Caco-2 (cell line): ENCODE data around the gene ADNP. TPM values are rescaled to one million over a fixed set of nuclear protein-coding genes. Genes with fewer than 3 reads are reported as not detected.

ENCODE experiments used
- BruUV-seq: library from RNA; stranded (reverse); fragments of 400-500 nt; replicated peaks from 2 replicates; lab custom pipeline; 2021; lab: Mats Ljungman, UMichigan
- CTCF ChIA-PET: fragments of 300-600 bp; sonication (Branson Sonifier 250); formaldehyde crosslinking; loops from one replicate; lab custom pipeline; 2022; ENCODE audit warnings: antibody characterized with exemption; lab: Charles Lee
- POLR2A ChIA-PET: fragments of 300-600 bp; sonication (Branson Sonifier 250); formaldehyde crosslinking; loops from one replicate; lab custom pipeline; 2022; ENCODE audit warnings: antibody characterized with exemption; lab: Charles Lee
- DNase-seq, 2 experiments: peaks; one replicate each; pipeline versions ENCODE4 v3.0.0 to v3.0.0-alpha.2; 2020 to 2022
- H3K27me3 ChIP-seq: replicated peaks from 2 replicates; pipeline ENCODE4 v1.6.0; 2011; ENCODE audit warnings: low read length; ENCODE audit not compliant: control insufficient read depth, insufficient read depth
- H3K36me3 ChIP-seq: 2 replicates; pipeline ENCODE4 v1.5.1; 2011; ENCODE audit warnings: low read length; ENCODE audit not compliant: control insufficient read depth, insufficient read depth
- H3K4me1 ChIP-seq: fragments of 250-450 bp; sonication (Bioruptor Pico); 2 replicates; pipeline ENCODE4 v1.5.1; 2020; ENCODE audit warnings: mild to moderate bottlenecking
- H3K4me3 ChIP-seq: 2 replicates; pipeline ENCODE4 v1.5.1; 2011; ENCODE audit warnings: low read depth, mild to moderate bottlenecking, control low read depth, low read length
- H3K9me3 ChIP-seq: fragments of 250-450 bp; sonication (Bioruptor Pico); 2 replicates; pipeline ENCODE4 v1.5.1; 2020; ENCODE audit warnings: mild to moderate bottlenecking, moderate library complexity
- H3K27ac Mint-ChIP-seq: one replicate; pipeline ENCODE4 v1.8.0; 2022; ENCODE audit warnings: mixed read lengths; ENCODE audit not compliant: unreplicated experiment
- H3K27me3 Mint-ChIP-seq: one replicate; pipeline ENCODE4 v1.8.0; 2022; ENCODE audit warnings: mixed read lengths; ENCODE audit not compliant: insufficient read depth, unreplicated experiment
- H3K36me3 Mint-ChIP-seq: one replicate; pipeline ENCODE4 v1.8.0; 2022; ENCODE audit warnings: mild to moderate bottlenecking, mixed read lengths; ENCODE audit not compliant: insufficient read depth, unreplicated experiment
- H3K4me1 Mint-ChIP-seq: one replicate; pipeline ENCODE4 v1.8.0; 2022; ENCODE audit warnings: low read depth, mixed read lengths; ENCODE audit not compliant: unreplicated experiment
- H3K4me3 Mint-ChIP-seq: one replicate; pipeline ENCODE4 v1.8.0; 2022; ENCODE audit warnings: mild to moderate bottlenecking, moderate library complexity, mixed read lengths; ENCODE audit not compliant: unreplicated experiment
- H3K9me3 Mint-ChIP-seq: one replicate; pipeline ENCODE4 v1.8.0; 2022; ENCODE audit warnings: mixed read lengths; ENCODE audit not compliant: unreplicated experiment
- CTCF ChIP-seq, 2 experiments: fragments of 200-600 bp in 1 of 2; IDR thresholded peaks; 1 replicate in 1 of 2; 2 replicates in 1 of 2; pipeline versions ENCODE4 v1.5.1 to v1.8.0; 2011 to 2022; ENCODE audit warnings: antibody characterized with exemption in 1 of 2, control low read depth in 1 of 2, inconsistent platforms in 1 of 2, low read depth in 1 of 2, low read length in 1 of 2, mild to moderate bottlenecking in 1 of 2, moderate library complexity in 1 of 2; ENCODE audit not compliant: insufficient read depth in 1 of 2, severe bottlenecking in 1 of 2, unreplicated experiment in 1 of 2
- intact Hi-C: fragments of 100-400 bp; cut with micrococcal nuclease; formaldehyde crosslinking; loops from one replicate; pipeline ENCODE4 v1.10.0; 2022; ENCODE audit not compliant: unreplicated experiment
- total RNA-seq: library from RNA; stranded (reverse); gene quantifications from 2 replicates; pipeline ENCODE4 v1.2.3, GENCODE V29; 2022

The ADNP gene
- total RNA-seq, 1 experiment from 2014 or later: 154 TPM

GRCh38 chr20:50874758-50875665, 56.2 kb downstream of the ADNP start:
- no peak for TF ChIP-seq CTCF (IDR thresholded peaks at IDR 0.05; ENCODE audit: insufficient read depth in 1 of 2, low read depth in 1 of 2, low read length in 1 of 2, severe bottlenecking in 1 of 2, unreplicated experiment in 1 of 2)
- no peaks in the 10 kb centered on the region for H3K4me1 Mint-ChIP-seq
- Histone ChIP-seq H3K9me3 (no peaks in the 10 kb centered on the region), H3K36me3 (no peaks in the 10 kb centered on the region; the same call in 1 of the 2 replicates), H3K4me3 (no peak overlapping the region), H3K4me1 (no peaks in the 10 kb centered on the region), H3K27me3 (no peaks in the 10 kb centered on the region)
- H3K36me3 Mint-ChIP-seq: peaks cover 17% of the 10 kb centered on the region
- CTCF ChIA-PET: no interaction called here
- no peak for DNase-seq
- H3K27ac Mint-ChIP-seq: no peak overlapping the region
- H3K27me3 Mint-ChIP-seq: no peaks in the 10 kb centered on the region
- BruUV-seq: no TSS peak
- intact Hi-C loops: no loop called here
- POLR2A ChIA-PET: no interaction called here
- no peaks in the 10 kb centered on the region for H3K9me3 Mint-ChIP-seq
- no peak overlapping the region for H3K4me3 Mint-ChIP-seq

- no peaks in the 10 kb centered on the region for H3K36me3 ChIP-seq
- Mint-ChIP-seq H3K4me1 (peaks cover under 1% of the 10 kb centered on the region), H3K27me3 (no peaks in the 10 kb centered on the region), H3K9me3 (no peaks in the 10 kb centered on the region), H3K4me3 (no peak overlapping the region), H3K27ac (no peak overlapping the region), H3K36me3 (peaks cover 11% of the 10 kb centered on the region)
- no peak for DNase-seq
- H3K27me3 ChIP-seq: no peaks in the 10 kb centered on the region
- TF ChIP-seq CTCF (IDR thresholded peaks at IDR 0.05; ENCODE audit: insufficient read depth in 1 of 2, low read depth in 1 of 2, low read length in 1 of 2, severe bottlenecking in 1 of 2, unreplicated experiment in 1 of 2): no peak
- CTCF ChIA-PET: no interaction called here
- H3K4me3 ChIP-seq: no peak overlapping the region
- H3K4me1 ChIP-seq: no peaks in the 10 kb centered on the region
- BruUV-seq: no TSS peak
- intact Hi-C loops: no loop called here
- H3K9me3 ChIP-seq: no peaks in the 10 kb centered on the region
- POLR2A ChIA-PET: no interaction called here
These were observed 57.0 kb downstream of the ADNP start for GRCh38 chr20:50874111-50874757.

- H3K4me3 ChIP-seq: no peak overlapping the region
- TF ChIP-seq CTCF (IDR thresholded peaks at IDR 0.05; ENCODE audit: insufficient read depth in 1 of 2, low read depth in 1 of 2, low read length in 1 of 2, severe bottlenecking in 1 of 2, unreplicated experiment in 1 of 2): no peak
- H3K4me1 ChIP-seq: peaks cover 5% of the 10 kb centered on the region
- Mint-ChIP-seq H3K36me3 (peaks cover 10% of the 10 kb centered on the region), H3K9me3 (no peaks in the 10 kb centered on the region), H3K4me3 (no peak overlapping the region), H3K4me1 (peaks cover 7% of the 10 kb centered on the region), H3K27ac (no peak overlapping the region), H3K27me3 (no peaks in the 10 kb centered on the region)
- no peaks in the 10 kb centered on the region for H3K27me3 ChIP-seq
- CTCF ChIA-PET: no interaction called here
- BruUV-seq: no TSS peak
- H3K36me3 ChIP-seq: no peaks in the 10 kb centered on the region
- H3K9me3 ChIP-seq: no peaks in the 10 kb centered on the region
- POLR2A ChIA-PET: no interaction called here
- intact Hi-C loops: no loop called here
- DNase-seq: no peak
These were observed 57.7 kb downstream of the ADNP start for GRCh38 chr20:50873585-50873984.
